Muscle of back (tissue), 11 donors: ENCODE data around the gene C16orf86. TPM values are rescaled to one million over a fixed set of nuclear protein-coding genes. Genes with fewer than 3 reads are reported as not detected.
A peak's percentile ranks its signal among the peaks of the same experiment; 100 is the strongest.

Source experiments
- DNase-seq, 3 donors: peaks; one replicate each; pipeline versions ENCODE4 v3.0.0 to v3.0.0-alpha.2; 2013
- polyA plus RNA-seq, 10 donors: library from polyadenylated mRNA; unstranded; fragments of 120-200 nt; gene quantifications; one replicate each; pipeline ENCODE4 v1.2.1, GENCODE V29; 2013; ENCODE audit not compliant: insufficient read length in 10 of 10

C16orf86 gene
- polyA plus RNA-seq, 10 donors: 1.5 to 3.0 (median 2.3) TPM

- peak in 2 of 3 donors; percentile 32 to 63 for DNase-seq
These were observed 522 bp upstream of the C16orf86 start for GRCh38 chr16:67666032-67666551.

- DNase-seq: peak in 1 of 3 donors; percentile 67
These were observed 821 bp downstream of the C16orf86 start for GRCh38 chr16:67667453-67667816.

GRCh38 chr16:67667817-67668494 is 1.3 kb downstream of the C16orf86 start:
- peak; percentile 85 to 92 (median 86) for DNase-seq

DNA sequence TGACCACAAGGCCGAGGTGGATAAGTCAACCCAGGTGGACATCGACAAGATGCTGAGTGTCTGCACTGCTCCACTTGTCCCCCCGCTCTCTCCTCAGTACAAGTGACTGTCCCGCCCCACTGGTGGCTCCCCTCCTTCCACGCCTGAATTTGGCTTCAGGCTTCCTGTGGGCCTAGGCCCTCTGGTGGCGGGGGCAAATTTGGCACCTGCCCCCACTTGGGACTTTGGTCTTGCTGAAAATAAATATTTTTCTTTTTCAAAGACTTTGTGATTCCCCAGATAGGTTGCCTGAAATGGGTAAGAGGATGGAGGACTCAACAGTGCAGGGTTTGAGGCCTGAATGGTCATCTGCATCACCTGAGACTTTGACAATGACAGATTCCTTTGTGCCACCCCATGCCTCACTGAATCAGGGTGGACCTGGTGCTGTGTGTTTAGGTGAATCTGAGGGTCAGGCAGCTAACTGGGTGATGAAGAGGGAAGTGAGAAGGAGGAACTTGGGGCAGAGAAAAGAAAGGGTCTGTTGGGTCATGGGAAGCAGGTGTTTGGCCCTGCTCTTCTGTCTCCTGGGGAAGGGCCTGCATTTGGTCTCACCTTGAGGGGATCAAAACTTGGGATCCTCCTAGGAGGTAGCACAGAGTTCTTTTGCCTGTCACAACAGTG is 2.0 kb downstream of the C16orf86 start:
- peak in 1 of 3 donors; percentile 8 for DNase-seq

DNA sequence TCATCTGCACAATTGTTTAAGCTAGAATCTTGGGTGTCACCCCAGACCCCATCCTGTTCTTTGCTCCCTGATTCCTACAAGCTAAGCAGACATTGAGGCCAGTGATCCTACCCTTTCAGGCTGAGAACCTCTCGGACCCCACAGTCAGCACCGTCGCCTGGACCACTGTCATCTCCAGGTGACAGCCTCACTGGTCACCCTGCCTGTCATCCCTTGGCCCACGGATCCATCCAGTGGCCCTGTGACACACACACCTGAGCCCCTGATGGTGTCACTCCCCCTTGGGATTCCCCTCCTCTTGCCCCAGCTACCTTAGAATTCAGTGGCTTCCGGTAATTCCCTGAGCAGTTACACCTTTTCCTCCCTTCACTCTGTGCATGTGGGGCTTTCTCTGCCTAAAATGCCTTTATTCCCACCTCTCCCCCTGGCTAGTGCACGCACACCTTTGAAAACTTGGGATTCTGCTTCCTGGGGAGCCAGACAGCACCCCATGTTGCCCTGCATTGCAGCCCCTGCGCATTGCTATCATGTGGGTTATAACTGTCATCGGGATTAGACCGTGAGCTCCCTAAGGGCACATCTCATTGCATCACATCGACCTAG is 3.0 kb downstream of the C16orf86 start:
- peak in 1 of 3 donors; percentile 1 for DNase-seq

- no peak for DNase-seq
These were observed 5.7 kb downstream of the C16orf86 start for GRCh38 chr16:67672306-67672705.

DNA sequence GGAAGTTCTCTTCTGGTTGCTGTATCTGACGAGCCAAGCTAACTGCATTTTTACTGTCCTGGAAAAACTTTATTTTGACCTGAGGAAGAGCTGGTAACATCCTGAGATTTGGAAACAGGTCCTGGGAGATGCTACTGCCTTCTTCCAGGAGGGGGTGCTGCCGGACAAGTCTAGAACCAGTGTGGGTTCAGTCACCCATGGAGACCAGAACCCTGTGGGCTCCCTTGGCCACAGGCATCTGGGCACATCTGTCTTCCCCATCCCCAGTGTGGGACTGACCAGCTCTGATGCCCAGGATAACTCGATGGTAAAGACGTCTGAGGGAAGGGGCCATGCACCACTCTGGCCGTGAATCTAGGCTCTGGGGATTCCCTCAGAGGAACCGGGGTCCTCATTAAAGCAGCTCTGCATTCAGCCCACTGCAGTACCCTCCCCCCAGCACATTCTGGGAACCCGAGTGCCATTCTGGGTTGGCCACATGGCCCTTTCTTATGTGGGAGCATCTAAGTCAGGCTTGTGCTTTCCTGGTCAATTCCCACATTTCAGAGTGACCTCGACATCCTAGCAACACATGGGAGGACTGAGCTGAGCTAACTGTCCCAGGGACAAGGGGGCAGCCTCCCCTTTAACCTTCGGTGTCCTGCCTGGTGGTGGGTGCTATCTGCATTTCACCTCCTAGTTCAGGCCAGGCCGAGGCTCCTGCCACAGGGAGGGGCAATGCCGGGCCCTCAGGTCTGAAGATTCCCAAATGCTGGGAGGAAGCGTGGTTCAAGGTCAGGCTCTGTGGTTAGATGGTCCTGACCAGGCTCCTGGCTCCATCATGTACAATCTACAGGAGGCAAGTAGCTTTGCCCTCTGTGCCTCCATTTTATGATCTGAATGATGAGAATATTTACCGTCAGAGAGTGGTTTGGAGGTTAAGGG is 6.4 kb downstream of the C16orf86 start:
- DNase-seq: peak in 2 of 3 donors; percentile 48 to 62

GRCh38 chr16:67673712-67674580 is 7.3 kb downstream of the C16orf86 start:
- DNase-seq: peak in 2 of 3 donors; percentile 36 to 61

GRCh38 chr16:67674851-67675578 is 8.4 kb downstream of the C16orf86 start:
- DNase-seq: no peak

GRCh38 chr16:67675579-67675935 is 8.9 kb downstream of the C16orf86 start:
- DNase-seq: no peak

GRCh38 chr16:67675999-67676398 is 9.4 kb downstream of the C16orf86 start:
- DNase-seq: no peak

GRCh38 chr16:67676516-67676915 is 9.9 kb downstream of the C16orf86 start:
- DNase-seq: no peak

- DNase-seq: no peak
These were observed 10.3 kb downstream of the C16orf86 start for GRCh38 chr16:67676939-67677338.

DNA sequence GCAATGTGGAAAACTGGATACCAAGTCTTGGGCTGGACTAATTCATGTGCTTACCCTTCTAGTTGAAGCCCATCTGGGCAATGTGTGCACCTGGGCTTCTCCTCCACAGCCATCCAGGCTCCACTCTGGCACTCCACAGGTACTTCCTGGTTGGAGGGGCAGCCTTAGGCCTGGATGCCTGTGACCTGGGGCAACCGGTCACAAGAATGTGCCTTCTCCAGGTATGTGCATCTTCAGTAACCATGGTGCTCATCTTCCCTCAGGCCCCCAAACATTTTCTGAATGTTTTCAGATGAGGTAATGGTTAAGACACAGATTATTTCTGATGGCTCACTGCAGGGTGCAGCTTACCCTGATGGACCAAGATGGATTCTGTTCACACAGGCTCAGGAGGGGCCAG is 11.1 kb downstream of the C16orf86 start:
- no peak for DNase-seq

GRCh38 chr16:67678354-67679023 is 11.9 kb downstream of the C16orf86 start:
- DNase-seq: peak in 1 of 3 donors; percentile 66

DNA sequence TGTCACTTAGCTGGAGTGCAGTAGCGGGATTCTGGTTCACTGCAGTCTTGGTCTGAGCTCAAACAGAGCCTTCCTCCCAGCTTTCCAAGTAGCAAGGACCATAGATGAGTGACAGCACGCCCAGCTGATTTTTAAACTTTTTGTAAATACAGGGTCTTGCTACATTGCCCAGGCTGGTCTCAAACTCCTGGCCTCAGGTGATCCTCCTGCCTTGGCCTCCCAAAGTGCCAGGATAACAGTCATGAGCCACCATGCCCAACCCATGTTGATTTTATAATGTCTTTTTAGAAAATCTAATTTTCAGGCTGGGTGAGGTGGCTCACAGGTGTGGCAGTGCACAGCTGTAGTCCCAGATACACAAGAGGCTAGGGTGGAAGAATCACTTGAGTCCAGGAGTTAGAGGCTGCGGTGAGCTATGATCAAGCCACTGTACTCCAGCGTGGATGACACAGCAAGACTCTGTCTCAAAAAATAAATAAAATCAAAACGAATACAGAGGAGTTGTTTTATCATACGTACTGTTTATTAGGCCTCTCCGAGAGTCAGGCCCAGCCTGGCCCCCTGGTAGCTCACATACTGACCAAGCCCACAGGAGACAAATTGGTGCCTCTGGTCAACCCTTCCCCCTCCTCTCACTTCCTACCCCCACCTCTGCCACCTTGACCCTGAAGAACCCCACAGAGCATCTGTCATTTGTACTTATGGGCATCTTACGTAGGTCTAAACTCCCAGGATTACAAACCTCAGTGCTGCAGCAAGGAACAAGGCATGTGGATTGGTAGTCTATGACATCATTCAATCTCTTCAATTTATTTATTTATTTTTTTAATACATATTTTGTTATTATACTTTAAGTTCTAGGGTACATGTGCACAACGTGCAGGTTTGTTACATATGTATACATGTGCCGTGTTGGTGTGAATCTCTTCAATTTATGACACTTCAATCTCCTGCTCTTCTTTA is 13.6 kb downstream of the C16orf86 start:
- no peak for DNase-seq

DNA sequence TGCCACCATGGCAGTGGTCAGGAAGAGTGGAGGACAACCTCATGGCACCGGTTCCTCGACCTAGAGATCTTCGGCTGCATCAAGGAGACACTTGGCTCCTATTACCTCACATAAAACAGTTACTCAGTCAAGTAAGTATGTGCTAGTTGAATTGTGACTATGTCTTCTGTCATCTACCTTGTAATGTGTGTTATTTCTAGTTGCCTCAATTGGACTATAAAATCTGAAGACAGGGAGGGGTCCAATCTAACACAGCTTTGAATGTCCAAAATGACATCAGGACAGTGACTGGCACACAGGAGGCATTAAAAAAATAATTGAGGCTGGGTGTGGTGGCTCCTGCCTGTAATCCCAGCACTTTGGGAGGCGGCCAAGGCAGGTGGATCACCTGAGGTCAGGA is 17.2 kb downstream of the C16orf86 start:
- DNase-seq: no peak
